CD4-positive, alpha-beta T cell treated with Interleukin-4 for 4 hours (primary cell): ENCODE measurements around the gene SPATA13.

Source experiments
- DNase-seq: peaks from one replicate; pipeline ENCODE4 v3.0.0-alpha.2; 2020

SPATA13 gene

GRCh38 chr13:24142453-24142852 is 18.1 kb upstream of the SPATA13 start:
- no peak for DNase-seq

- DNase-seq, result no peak
Observed at GRCh38 chr13:24142886-24143285, 17.6 kb upstream of the SPATA13 start.

GRCh38 chr13:24145240-24145639 is 15.3 kb upstream of the SPATA13 start:
- no peak for DNase-seq

- no peak for DNase-seq
Observed at GRCh38 chr13:24145674-24146073, 14.8 kb upstream of the SPATA13 start.

- DNase-seq, result no peak
Observed at GRCh38 chr13:24146961-24147569, 13.5 kb upstream of the SPATA13 start.

- no peak for DNase-seq
Observed at GRCh38 chr13:24147570-24147963, 13.0 kb upstream of the SPATA13 start.

- DNase-seq, result no peak
Observed at GRCh38 chr13:24148414-24149235, 11.9 kb upstream of the SPATA13 start.

- no peak for DNase-seq
Observed at GRCh38 chr13:24149246-24150032, 11.1 kb upstream of the SPATA13 start.

GRCh38 chr13:24150572-24150971 is 9.9 kb upstream of the SPATA13 start:
- DNase-seq, result no peak

- no peak for DNase-seq
Observed at GRCh38 chr13:24151864-24152263, 8.7 kb upstream of the SPATA13 start.

- DNase-seq, result no peak
Observed at GRCh38 chr13:24152292-24153214, 8.0 kb upstream of the SPATA13 start.

- no peak for DNase-seq
Observed at GRCh38 chr13:24153347-24153746, 7.2 kb upstream of the SPATA13 start.

- DNase-seq, result no peak
Observed at GRCh38 chr13:24153979-24154701, 6.4 kb upstream of the SPATA13 start.

GRCh38 chr13:24159357-24159756 is 1.2 kb upstream of the SPATA13 start:
- no peak for DNase-seq

GRCh38 chr13:24161010-24161775 is 673 bp downstream of the SPATA13 start:
- DNase-seq, result no peak

- no peak for DNase-seq
Observed at GRCh38 chr13:24161980-24162525, 1.5 kb downstream of the SPATA13 start.

- DNase-seq, result no peak
Observed at GRCh38 chr13:24162604-24163003, 2.1 kb downstream of the SPATA13 start.

GRCh38 chr13:24165746-24166145 is 5.2 kb downstream of the SPATA13 start:
- DNase-seq, result no peak

GRCh38 chr13:24166561-24166960 is 6.0 kb downstream of the SPATA13 start:
- DNase-seq, result no peak

GRCh38 chr13:24167666-24168391 is 7.3 kb downstream of the SPATA13 start:
- no peak for DNase-seq
